Panc1 (cell line): ENCODE data around the gene CDC42EP3. TPM values are rescaled to one million over a fixed set of nuclear protein-coding genes. Genes with fewer than 3 reads are reported as not detected.

Experiments used
- ATAC-seq: fragments of 200-7000 bp; cut with Tn5 transposase; 2 replicates; pipeline ENCODE4 v1.9.1; 2020; ENCODE audit warnings: mild to moderate bottlenecking, moderate library complexity
- BruUV-seq: library from RNA; stranded (reverse); fragments of 400-500 nt; replicated peaks from 2 replicates; lab custom pipeline; 2021; lab: Mats Ljungman, UMichigan
- CTCF ChIA-PET: fragments of 300-600 bp; sonication (Branson Sonifier 250); formaldehyde crosslinking; loops from one replicate; lab custom pipeline; 2022; ENCODE audit warnings: antibody characterized with exemption; lab: Charles Lee
- POLR2A ChIA-PET: fragments of 300-600 bp; sonication (Branson Sonifier 250); formaldehyde crosslinking; loops from one replicate; lab custom pipeline; 2022; ENCODE audit warnings: antibody characterized with exemption; lab: Charles Lee
- DNase-seq: peaks from one replicate; pipeline ENCODE4 v3.0.0-alpha.2; 2010; ENCODE audit warnings: low read depth, low spot score
- H3K27ac ChIP-seq: 2 replicates; pipeline ENCODE4 v1.5.1; 2011; ENCODE audit warnings: mild to moderate bottlenecking, low read length, inconsistent platforms
- H3K27me3 ChIP-seq: fragments of 200-500 bp; sonication (Bioruptor generic); 2 replicates; pipeline ENCODE4 v1.6.0; 2014; ENCODE audit warnings: low read length, inconsistent platforms; ENCODE audit not compliant: control insufficient read depth, insufficient read depth
- H3K36me3 ChIP-seq: fragments of 200-500 bp; sonication (Bioruptor generic); 2 replicates; pipeline ENCODE4 v1.5.1; 2014; ENCODE audit warnings: inconsistent platforms, mild to moderate bottlenecking, low read length, moderate library complexity; ENCODE audit not compliant: control insufficient read depth, insufficient read depth
- H3K4me1 ChIP-seq: 2 replicates; pipeline ENCODE4 v1.5.1; 2011; ENCODE audit warnings: inconsistent platforms, mild to moderate bottlenecking, low read length, moderate library complexity; ENCODE audit not compliant: control insufficient read depth, insufficient read depth
- H3K4me3 ChIP-seq, 2 experiments: 2 replicates each; pipeline ENCODE4 v1.5.1; 2011 to 2012; ENCODE audit warnings: low read depth in 2 of 2, low read length in 2 of 2, mild to moderate bottlenecking in 2 of 2, inconsistent platforms in 1 of 2, moderate library complexity in 1 of 2
- H3K9me3 ChIP-seq: fragments of 200-500 bp; sonication (Bioruptor generic); 2 replicates; pipeline ENCODE4 v1.5.1; 2014; ENCODE audit warnings: low read depth, mild to moderate bottlenecking, inconsistent platforms, low read length, moderate library complexity; ENCODE audit not compliant: control insufficient read depth, insufficient read depth
- POLR2AphosphoS5 ChIP-seq: IDR thresholded peaks from 2 replicates; pipeline ENCODE4 v1.6.1; 2012; ENCODE audit warnings: mild to moderate bottlenecking, low read depth, low read length, moderate library complexity
- SIN3A ChIP-seq: IDR thresholded peaks from 2 replicates; pipeline ENCODE4 v1.6.1; 2012; ENCODE audit warnings: low read depth, mild to moderate bottlenecking, low read length, moderate library complexity, borderline replicate concordance; ENCODE audit not compliant: insufficient read depth
- TCF7L2 ChIP-seq: IDR thresholded peaks from 2 replicates; pipeline ENCODE4 v1.6.1; 2011; ENCODE audit warnings: mild to moderate bottlenecking, low read depth, low read length, inconsistent platforms
- in situ Hi-C: cut with HindIII; loops from 2 replicates; pipeline ENCODE4 v1.10.0; 2016; ENCODE audit warnings: low sequenced_read_pairs, low pct_unique_long_range_greater_than_20kb
- intact Hi-C: fragments of 100-400 bp; cut with micrococcal nuclease; formaldehyde crosslinking; loops from one replicate; pipeline ENCODE4 v1.10.0; 2022; ENCODE audit not compliant: unreplicated experiment
- total RNA-seq: library from RNA; stranded (reverse); gene quantifications from one replicate; pipeline ENCODE4 v1.2.1, GENCODE V29; 2021; ENCODE audit not compliant: unreplicated experiment
- TF ChIP-seq, protein P1 (sequence below): fragments of 450-650 bp; IDR thresholded peaks from 2 replicates; pipeline ENCODE4 v1.5.1; 2017; ENCODE audit warnings: mild to moderate bottlenecking
- TF ChIP-seq, protein P2 (sequence below), 2 experiments: IDR thresholded peaks; 2 replicates each; pipeline ENCODE4 v1.6.1; 2011 to 2012; ENCODE audit warnings: low read depth in 2 of 2, control low read depth in 1 of 2, low read length in 1 of 2, mild to moderate bottlenecking in 1 of 2, moderate library complexity in 1 of 2; ENCODE audit not compliant: insufficient read depth in 1 of 2

CDC42EP3 gene
- total RNA-seq, 1 experiment from 2014 or later: 6.1 TPM

DNA sequence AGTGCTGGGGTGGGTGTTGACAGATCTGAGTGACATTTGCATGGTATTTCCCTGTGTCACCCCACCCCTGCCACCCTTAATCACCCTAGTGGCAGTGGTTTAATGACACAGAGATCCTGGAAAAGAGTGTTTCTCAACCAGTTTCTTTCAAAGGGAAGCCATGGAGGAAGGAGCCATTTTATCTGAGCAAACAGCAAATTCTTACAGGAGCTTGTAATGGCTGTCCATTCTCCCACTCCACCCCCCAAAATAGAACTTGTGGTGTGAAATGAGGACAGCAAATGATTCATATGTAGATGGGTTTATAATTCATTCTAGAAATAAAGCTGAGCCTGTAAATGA, 51.5 kb downstream of the CDC42EP3 start:
- ChIA-PET CTCF (no interaction called here), POLR2A (no interaction called here)
- no peaks in the 10 kb centered on the region for H3K36me3 ChIP-seq
- H3K4me1 ChIP-seq: no peaks in the 10 kb centered on the region
- intact Hi-C loops (loop anchor here (10.0 kb wide), 1 partner anchor 435 kb away; no protein-coding TSS in a partner anchor), in situ Hi-C loops (no loop called here)
- TF ChIP-seq SIN3A (no peak), TCF7L2 (no peak), POLR2AphosphoS5 (no peak)
- TF ChIP-seq, protein P1, sequence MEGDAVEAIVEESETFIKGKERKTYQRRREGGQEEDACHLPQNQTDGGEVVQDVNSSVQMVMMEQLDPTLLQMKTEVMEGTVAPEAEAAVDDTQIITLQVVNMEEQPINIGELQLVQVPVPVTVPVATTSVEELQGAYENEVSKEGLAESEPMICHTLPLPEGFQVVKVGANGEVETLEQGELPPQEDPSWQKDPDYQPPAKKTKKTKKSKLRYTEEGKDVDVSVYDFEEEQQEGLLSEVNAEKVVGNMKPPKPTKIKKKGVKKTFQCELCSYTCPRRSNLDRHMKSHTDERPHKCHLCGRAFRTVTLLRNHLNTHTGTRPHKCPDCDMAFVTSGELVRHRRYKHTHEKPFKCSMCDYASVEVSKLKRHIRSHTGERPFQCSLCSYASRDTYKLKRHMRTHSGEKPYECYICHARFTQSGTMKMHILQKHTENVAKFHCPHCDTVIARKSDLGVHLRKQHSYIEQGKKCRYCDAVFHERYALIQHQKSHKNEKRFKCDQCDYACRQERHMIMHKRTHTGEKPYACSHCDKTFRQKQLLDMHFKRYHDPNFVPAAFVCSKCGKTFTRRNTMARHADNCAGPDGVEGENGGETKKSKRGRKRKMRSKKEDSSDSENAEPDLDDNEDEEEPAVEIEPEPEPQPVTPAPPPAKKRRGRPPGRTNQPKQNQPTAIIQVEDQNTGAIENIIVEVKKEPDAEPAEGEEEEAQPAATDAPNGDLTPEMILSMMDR: no peak
- TF ChIP-seq, protein P2, sequence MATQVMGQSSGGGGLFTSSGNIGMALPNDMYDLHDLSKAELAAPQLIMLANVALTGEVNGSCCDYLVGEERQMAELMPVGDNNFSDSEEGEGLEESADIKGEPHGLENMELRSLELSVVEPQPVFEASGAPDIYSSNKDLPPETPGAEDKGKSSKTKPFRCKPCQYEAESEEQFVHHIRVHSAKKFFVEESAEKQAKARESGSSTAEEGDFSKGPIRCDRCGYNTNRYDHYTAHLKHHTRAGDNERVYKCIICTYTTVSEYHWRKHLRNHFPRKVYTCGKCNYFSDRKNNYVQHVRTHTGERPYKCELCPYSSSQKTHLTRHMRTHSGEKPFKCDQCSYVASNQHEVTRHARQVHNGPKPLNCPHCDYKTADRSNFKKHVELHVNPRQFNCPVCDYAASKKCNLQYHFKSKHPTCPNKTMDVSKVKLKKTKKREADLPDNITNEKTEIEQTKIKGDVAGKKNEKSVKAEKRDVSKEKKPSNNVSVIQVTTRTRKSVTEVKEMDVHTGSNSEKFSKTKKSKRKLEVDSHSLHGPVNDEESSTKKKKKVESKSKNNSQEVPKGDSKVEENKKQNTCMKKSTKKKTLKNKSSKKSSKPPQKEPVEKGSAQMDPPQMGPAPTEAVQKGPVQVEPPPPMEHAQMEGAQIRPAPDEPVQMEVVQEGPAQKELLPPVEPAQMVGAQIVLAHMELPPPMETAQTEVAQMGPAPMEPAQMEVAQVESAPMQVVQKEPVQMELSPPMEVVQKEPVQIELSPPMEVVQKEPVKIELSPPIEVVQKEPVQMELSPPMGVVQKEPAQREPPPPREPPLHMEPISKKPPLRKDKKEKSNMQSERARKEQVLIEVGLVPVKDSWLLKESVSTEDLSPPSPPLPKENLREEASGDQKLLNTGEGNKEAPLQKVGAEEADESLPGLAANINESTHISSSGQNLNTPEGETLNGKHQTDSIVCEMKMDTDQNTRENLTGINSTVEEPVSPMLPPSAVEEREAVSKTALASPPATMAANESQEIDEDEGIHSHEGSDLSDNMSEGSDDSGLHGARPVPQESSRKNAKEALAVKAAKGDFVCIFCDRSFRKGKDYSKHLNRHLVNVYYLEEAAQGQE (IDR thresholded peaks at IDR 0.05; ENCODE audit: insufficient read depth in 1 of 2, low read depth in 2 of 2, low read length in 1 of 2): no peak
- H3K27me3 ChIP-seq: peaks cover 2% of the 10 kb centered on the region; the same call in 1 of the 2 replicates
- DNase-seq (no peak), ATAC-seq (no peak)
- H3K9me3 ChIP-seq: no peaks in the 10 kb centered on the region
- no TSS peak for BruUV-seq
- H3K4me3 ChIP-seq: no peak overlapping the region
- no peak overlapping the region for H3K27ac ChIP-seq

DNA sequence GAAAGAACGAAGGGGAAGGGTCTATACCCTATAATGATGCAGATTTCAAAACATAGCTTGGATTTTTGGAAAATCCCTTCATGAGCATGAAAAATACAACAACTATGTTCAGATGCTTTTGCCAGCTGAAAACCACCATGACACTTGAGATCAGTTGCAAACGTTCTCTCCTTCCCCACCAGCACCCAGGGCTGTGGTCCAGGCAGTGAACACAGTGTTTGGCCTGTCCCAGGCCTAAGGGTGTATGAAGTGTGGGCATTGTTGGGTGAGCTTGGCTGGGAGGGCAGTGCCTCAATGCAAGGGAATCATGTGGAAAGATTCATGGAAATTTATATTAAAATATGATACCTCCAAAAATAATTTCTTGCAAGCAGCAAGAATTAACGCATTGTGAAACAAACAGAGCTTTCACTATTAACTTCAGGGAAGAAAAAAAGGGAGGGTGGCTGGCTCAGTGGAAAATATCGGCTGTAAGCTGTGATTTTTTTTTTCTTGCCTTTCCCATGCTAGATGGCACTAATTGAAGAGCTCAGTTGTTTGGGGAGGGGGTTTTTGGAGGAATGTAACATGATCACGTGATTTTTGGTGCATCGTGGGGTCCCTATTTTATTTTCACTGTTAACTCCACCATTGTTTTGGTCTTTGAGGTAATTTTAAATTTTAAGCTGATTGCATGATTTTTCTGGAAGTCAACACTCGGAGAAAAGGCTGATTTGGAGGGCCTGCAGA, 52.0 kb downstream of the CDC42EP3 start:
- intact Hi-C loops (no loop called here), in situ Hi-C loops (no loop called here)
- ATAC-seq: no peak
- DNase-seq: no peak
- no TSS peak for BruUV-seq
- Histone ChIP-seq H3K27me3 (peaks cover 2% of the 10 kb centered on the region; the same call in 1 of the 2 replicates), H3K27ac (no peak overlapping the region), H3K36me3 (no peaks in the 10 kb centered on the region), H3K9me3 (no peaks in the 10 kb centered on the region), H3K4me3 (no peak overlapping the region), H3K4me1 (no peaks in the 10 kb centered on the region)
- CTCF ChIA-PET: no interaction called here
- no peak for TF ChIP-seq TCF7L2
- TF ChIP-seq, protein P1: no peak
- TF ChIP-seq SIN3A: no peak
- TF ChIP-seq, protein P2 (IDR thresholded peaks at IDR 0.05; ENCODE audit: insufficient read depth in 1 of 2, low read depth in 2 of 2, low read length in 1 of 2): no peak
- TF ChIP-seq POLR2AphosphoS5: no peak
- POLR2A ChIA-PET: no interaction called here
